Mucosa of descending colon (tissue), 3 donors: ENCODE data around the gene RNF212. TPM values are rescaled to one million over a fixed set of nuclear protein-coding genes. Genes with fewer than 3 reads are reported as not detected.
"Not testable (repeated sequence)": the region's sequence is repeated elsewhere in the genome, so short reads cannot be mapped to it uniquely, and the experiment has no call there.

ENCODE experiments used
- ATAC-seq: fragments of 200-7000 bp; cut with Tn5 transposase; one replicate; pipeline ENCODE4 v1.9.1; 2020; ENCODE audit warnings: mild to moderate bottlenecking, moderate library complexity
- DNase-seq, 3 donors: peaks; one replicate each; pipeline ENCODE4 v3.0.0-alpha.2; 2020
- H3K36me3 ChIP-seq: fragments of 200-600 bp; one replicate; pipeline ENCODE4 v1.8.0; 2021; ENCODE audit warnings: low read depth, mild to moderate bottlenecking
- H3K4me1 ChIP-seq: fragments of 200-600 bp; one replicate; pipeline ENCODE4 v1.8.0; 2021; ENCODE audit warnings: low read depth, mild to moderate bottlenecking
- H3K4me3 ChIP-seq: fragments of 200-600 bp; one replicate; pipeline ENCODE4 v1.8.0; 2021; ENCODE audit warnings: mild to moderate bottlenecking
- H3K9me3 ChIP-seq: fragments of 200-600 bp; one replicate; pipeline ENCODE4 v1.8.0; 2021; ENCODE audit warnings: mild to moderate bottlenecking
- CTCF ChIP-seq: fragments of 200-600 bp; IDR thresholded peaks from one replicate; pipeline ENCODE4 v1.8.0; 2022; ENCODE audit warnings: antibody characterized with exemption, mild to moderate bottlenecking
- intact Hi-C, 2 donors: fragments of 100-400 bp; cut with DNase I in 1 of 2; cut with micrococcal nuclease in 1 of 2; formaldehyde crosslinking; loops; one replicate each; pipeline versions ENCODE4 v1.11.0 to v1.11.1; 2022; cut with DNase I, micrococcal nuclease
- total RNA-seq, 3 donors: library from RNA; stranded (reverse); fragmentation: NEBNext Ultra II Directional in 2 of 3; extraction: Animal tissue kit (Norgen Biotek cat#: 25700) in 2 of 3; gene quantifications; one replicate each; pipeline versions ENCODE4 v1.2.1 to v1.2.4, GENCODE V29; 2021 to 2023
- donor health status: DM: no; HTN: no; CAD: no; lungs with moderate emphysema.
- donor health status: DM: no; HTN: no; CAD: no.
- donor health status: DM: no; HTN: yes; CAD: no.

Gene RNF212
- total RNA-seq, 3 donors from 2014 or later: 2.3 to 4.9 (median 3.9) TPM

- peak; percentile 25 to 52 (median 27) for DNase-seq
- H3K4me1 ChIP-seq: peaks cover 20% of the 10 kb centered on the region
- TF ChIP-seq CTCF: no peak
- intact Hi-C loops: no loop called here
- ATAC-seq: no peak
- no peaks in the 10 kb centered on the region for H3K9me3 ChIP-seq
- H3K4me3 ChIP-seq: no peak overlapping the region
- no peaks in the 10 kb centered on the region for H3K36me3 ChIP-seq
Measured at GRCh38 chr4:1047976-1048772, 65.2 kb downstream of the RNF212 start.

GRCh38 chr4:1047106-1047975, 66.0 kb downstream of the RNF212 start:
- no peak for TF ChIP-seq CTCF
- intact Hi-C loops: no loop called here
- Histone ChIP-seq H3K4me3 (no peak overlapping the region), H3K36me3 (no peaks in the 10 kb centered on the region), H3K9me3 (no peaks in the 10 kb centered on the region), H3K4me1 (peaks cover 21% of the 10 kb centered on the region)
- ATAC-seq (peak; percentile 62), DNase-seq (peak; percentile 51 to 65 (median 56))

DNA sequence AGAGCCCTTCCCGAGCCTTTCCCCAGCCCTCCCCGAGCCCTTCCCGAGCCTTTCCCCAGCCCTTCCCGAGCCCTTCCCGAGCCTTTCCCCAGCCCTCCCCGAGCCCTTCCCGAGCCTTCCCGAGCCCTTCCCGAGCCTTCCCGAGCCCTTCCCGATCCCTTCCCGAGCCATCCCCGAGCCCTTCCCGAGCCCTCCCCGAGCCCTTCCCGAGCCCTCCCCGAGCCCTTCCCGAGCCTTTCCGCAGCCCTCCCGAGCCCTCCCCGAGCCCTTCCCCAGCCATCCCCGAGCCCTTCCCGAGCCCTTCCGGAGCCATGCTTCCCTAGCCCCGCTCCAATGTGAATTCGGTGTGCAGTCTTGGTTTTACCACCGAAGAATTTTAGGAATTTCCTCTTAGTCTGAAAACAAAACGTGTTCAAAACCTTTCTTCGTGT, 66.8 kb downstream of the RNF212 start:
- DNase-seq (peak; percentile 77 to 87 (median 79)), ATAC-seq (peak; percentile 55)
- H3K4me3 ChIP-seq, H3K9me3 ChIP-seq, intact Hi-C loops, H3K36me3 ChIP-seq: not testable (repeated sequence)
- peaks cover 24% of the 10 kb centered on the region for H3K4me1 ChIP-seq

GRCh38 chr4:1045595-1046201, 67.7 kb downstream of the RNF212 start:
- ATAC-seq (no peak), DNase-seq (peak in 2 of 3 donors; percentile 1 to 48)
- Histone ChIP-seq H3K36me3 (no peaks in the 10 kb centered on the region), H3K9me3 (no peaks in the 10 kb centered on the region), H3K4me3 (no peak overlapping the region), H3K4me1 (peaks cover 28% of the 10 kb centered on the region)
- TF ChIP-seq CTCF: no peak
- intact Hi-C loops: no loop called here

GRCh38 chr4:1045193-1045594, 68.2 kb downstream of the RNF212 start:
- no peak for TF ChIP-seq CTCF
- DNase-seq: peak; percentile 10 to 53 (median 29)
- intact Hi-C loops: no loop called here
- H3K9me3 ChIP-seq: no peaks in the 10 kb centered on the region
- H3K4me1 ChIP-seq: peaks cover 28% of the 10 kb centered on the region
- no peaks in the 10 kb centered on the region for H3K36me3 ChIP-seq
- no peak overlapping the region for H3K4me3 ChIP-seq
- ATAC-seq: no peak
